ENCODE measurements around the gene ZNF407.

GRCh38 chr18:74654638-74655037, 57.0 kb downstream of the ZNF407 start:
- peak in 1 of 4 experiments; percentile 8 for TF ChIP-seq CTCF (IDR thresholded peaks at IDR 0.05)
- TF ChIP-seq POLR2A (IDR thresholded peaks at IDR 0.05), result no peak
